ENCODE measurements around the gene PARP8.

DNA sequence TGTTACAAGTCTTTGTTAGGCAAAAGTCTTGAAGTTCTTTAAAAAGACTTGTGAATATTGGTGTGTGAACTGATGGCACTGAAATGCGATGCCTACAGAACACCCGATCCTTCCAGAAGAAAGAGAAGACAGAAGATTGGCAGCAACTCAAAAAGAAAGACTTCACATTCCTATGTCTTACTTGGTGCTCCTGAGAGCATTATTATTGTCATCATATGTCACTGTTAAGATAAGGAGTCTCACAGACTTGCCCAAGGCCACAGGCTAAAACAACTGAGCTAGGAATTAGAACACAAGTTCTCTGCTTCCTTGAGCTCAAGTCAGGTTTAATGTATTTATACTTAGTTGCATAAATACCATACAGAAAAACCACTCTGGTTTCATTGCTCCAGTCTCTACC, 198.0 kb downstream of the PARP8 start:
- no peak for TF ChIP-seq EZH2 (IDR thresholded peaks at IDR 0.05; ENCODE audit: borderline replicate concordance, low read length)
- TF ChIP-seq, protein P1, sequence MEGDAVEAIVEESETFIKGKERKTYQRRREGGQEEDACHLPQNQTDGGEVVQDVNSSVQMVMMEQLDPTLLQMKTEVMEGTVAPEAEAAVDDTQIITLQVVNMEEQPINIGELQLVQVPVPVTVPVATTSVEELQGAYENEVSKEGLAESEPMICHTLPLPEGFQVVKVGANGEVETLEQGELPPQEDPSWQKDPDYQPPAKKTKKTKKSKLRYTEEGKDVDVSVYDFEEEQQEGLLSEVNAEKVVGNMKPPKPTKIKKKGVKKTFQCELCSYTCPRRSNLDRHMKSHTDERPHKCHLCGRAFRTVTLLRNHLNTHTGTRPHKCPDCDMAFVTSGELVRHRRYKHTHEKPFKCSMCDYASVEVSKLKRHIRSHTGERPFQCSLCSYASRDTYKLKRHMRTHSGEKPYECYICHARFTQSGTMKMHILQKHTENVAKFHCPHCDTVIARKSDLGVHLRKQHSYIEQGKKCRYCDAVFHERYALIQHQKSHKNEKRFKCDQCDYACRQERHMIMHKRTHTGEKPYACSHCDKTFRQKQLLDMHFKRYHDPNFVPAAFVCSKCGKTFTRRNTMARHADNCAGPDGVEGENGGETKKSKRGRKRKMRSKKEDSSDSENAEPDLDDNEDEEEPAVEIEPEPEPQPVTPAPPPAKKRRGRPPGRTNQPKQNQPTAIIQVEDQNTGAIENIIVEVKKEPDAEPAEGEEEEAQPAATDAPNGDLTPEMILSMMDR (IDR thresholded peaks at IDR 0.05; ENCODE audit: low read length): no peak
